ENCODE results near the gene FAM193A. TPM values are rescaled to one million over a fixed set of nuclear protein-coding genes. Genes with fewer than 3 reads are reported as not detected.
A peak's percentile ranks its signal among the peaks of the same experiment; 100 is the strongest.
"Not testable (repeated sequence)": the region's sequence is repeated elsewhere in the genome, so short reads cannot be mapped to it uniquely, and the experiment has no call there.

Gene FAM193A
- total RNA-seq, 1 donor from 2014 or later, result 14.5 TPM

GRCh38 chr4:2512396-2513135 lies 23.9 kb upstream of the FAM193A start:
- ATAC-seq (ENCODE audit: poor library complexity), result no peak
- no peak for DNase-seq
- intact Hi-C loops (cut with DNase I), result no loop called here

GRCh38 chr4:2514193-2514592 lies 22.3 kb upstream of the FAM193A start:
- ATAC-seq (ENCODE audit: poor library complexity); intact Hi-C loops (cut with DNase I); DNase-seq: not testable (repeated sequence)

DNA sequence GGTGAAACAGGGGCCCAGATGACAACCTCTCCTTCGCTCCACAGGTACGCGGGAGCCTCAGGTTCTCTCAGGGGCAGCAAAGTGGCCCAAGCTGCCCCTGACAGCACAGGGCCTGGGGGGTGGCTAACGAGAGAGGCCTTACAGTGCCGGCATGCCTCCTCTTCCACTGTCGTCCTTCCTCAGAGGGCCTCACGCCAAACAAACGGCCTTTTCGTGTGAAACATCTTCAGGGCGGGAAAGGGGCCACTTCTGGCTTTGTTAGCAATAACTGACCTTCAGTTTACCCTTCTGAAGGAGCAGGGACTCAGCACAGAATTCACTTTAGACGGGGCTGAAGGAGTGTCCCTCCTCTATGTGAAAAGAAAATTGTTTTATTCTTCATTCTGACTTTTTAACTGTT lies 21.5 kb upstream of the FAM193A start:
- ATAC-seq (ENCODE audit: poor library complexity); DNase-seq; intact Hi-C loops (cut with DNase I): not testable (repeated sequence)

GRCh38 chr4:2515830-2516550 lies 20.5 kb upstream of the FAM193A start:
- intact Hi-C loops (cut with DNase I), result no loop called here
- ATAC-seq (ENCODE audit: poor library complexity) (peak; percentile 88), DNase-seq (peak; percentile 68)

DNA sequence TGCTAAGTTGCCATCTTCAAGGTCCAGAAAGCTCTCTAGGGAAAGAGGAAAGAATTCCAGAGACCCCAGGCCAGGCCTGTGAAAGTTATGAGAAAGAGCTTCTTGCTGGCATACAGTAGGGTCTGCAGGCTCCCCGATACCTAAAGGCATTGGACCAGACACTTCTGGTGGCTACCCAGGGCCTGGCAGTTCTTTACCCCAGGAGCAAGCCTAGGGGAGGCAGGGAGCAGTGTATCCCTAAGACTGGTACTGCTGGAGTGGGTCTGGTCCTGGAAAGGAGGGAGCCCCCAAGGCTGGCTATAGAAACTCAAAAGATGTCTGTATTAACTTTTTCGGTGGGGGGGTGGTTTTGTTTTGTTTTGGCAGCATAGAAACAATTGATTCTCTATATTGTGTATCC lies 19.8 kb upstream of the FAM193A start:
- intact Hi-C loops (cut with DNase I), result no loop called here
- ATAC-seq (ENCODE audit: poor library complexity), result no peak
- DNase-seq, result no peak

GRCh38 chr4:2526559-2526958 lies 9.9 kb upstream of the FAM193A start:
- no peak for DNase-seq
- intact Hi-C loops (cut with DNase I), result no loop called here
- ATAC-seq (ENCODE audit: poor library complexity), result no peak

GRCh38 chr4:2534904-2535375 lies 1.5 kb upstream of the FAM193A start:
- ATAC-seq (ENCODE audit: poor library complexity) (no peak), DNase-seq (no peak)
- intact Hi-C loops (cut with DNase I), result no loop called here

GRCh38 chr4:2535376-2536192 lies 863 bp upstream of the FAM193A start:
- intact Hi-C loops (cut with DNase I), result no loop called here
- DNase-seq (peak; percentile 68), ATAC-seq (ENCODE audit: poor library complexity) (peak; percentile 22)

DNA sequence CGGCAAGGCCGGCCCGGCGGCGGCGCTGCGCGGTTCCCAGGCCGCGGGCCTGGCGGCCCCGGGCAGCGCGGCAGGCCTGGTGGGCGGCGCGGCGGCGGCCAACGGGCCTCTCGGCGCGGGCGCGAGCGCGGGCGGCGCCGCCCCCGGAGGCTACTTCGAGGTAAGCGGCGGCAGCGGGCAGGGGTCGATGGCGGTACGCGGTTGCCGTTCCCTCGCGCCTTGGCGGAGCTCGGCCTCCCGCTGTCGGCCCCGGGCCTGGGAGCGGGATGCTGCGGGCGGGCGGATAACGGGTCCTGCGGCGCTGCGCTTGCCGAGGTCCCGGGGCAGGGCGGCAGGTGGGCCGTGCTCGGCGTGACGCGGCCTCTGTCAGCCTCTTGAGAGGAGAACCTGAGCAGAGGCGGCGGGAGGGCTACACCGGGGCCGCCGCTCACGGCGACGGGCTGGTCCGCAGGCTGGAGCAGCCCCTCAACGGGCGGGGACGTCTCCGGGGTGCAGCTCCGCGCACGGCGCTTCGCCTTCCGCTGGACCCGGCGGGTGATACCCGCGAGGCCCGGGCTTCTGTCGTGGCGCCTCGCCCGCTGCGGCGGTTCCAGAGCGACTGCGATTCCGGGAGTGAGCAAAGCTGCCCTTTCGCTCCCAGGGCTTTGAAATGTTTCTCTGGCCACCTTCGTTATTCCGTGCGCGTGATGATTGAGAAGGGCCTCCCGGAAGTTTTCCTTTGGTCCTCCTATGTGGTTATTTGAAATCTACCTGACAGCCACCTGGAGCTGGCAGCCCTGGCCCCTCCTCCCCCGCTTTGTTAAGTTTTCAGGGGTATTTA lies 774 bp downstream of the FAM193A start:
- peak; percentile 0 for ATAC-seq (ENCODE audit: poor library complexity)
- DNase-seq, result peak; percentile 64
- intact Hi-C loops (cut with DNase I), result no loop called here

GRCh38 chr4:2543580-2544191 lies 7.2 kb downstream of the FAM193A start:
- ATAC-seq (ENCODE audit: poor library complexity); intact Hi-C loops (cut with DNase I); DNase-seq: not testable (repeated sequence)

DNA sequence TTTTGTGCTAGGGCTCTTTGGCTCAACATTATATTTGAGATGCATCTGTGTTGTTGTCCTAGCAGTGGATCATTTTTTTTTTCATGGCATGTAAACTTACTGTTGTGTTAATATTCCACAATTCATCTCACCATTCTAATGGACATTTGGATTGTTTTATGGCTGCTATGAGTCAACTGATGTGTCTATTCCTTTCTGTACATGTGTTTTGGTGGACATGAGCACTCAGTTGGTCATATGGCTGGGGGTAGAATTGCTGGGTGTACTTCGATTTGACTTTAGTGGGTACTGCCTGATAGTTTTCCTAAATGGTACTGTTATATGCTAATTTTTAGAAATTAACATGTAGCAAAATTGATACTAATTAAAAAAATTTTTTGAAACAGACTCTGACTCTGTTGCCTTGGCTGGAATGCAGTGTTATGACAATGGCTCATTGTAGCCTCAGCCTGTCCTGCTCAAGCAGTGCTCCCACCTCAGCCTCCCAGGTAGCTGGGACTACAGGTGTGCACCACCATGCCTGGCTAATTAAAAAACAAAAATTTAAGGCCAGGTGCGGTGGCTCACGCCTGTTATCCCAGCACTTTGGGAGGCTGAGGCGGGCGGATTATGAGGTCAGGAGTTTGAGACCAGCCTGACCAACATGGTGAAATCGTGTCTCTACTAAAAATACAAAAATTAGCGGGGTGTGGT lies 9.0 kb downstream of the FAM193A start:
- DNase-seq (no peak), ATAC-seq (ENCODE audit: poor library complexity) (no peak)
- intact Hi-C loops (cut with DNase I), result no loop called here

- no peak for DNase-seq
- no peak for ATAC-seq (ENCODE audit: poor library complexity)
- intact Hi-C loops (cut with DNase I), result no loop called here
Observed at GRCh38 chr4:2546286-2546823, 9.9 kb downstream of the FAM193A start.

- intact Hi-C loops (cut with DNase I); ATAC-seq (ENCODE audit: poor library complexity): not testable (repeated sequence)
- peak; percentile 15 for DNase-seq
Observed at GRCh38 chr4:2546961-2547691, 10.7 kb downstream of the FAM193A start.

DNA sequence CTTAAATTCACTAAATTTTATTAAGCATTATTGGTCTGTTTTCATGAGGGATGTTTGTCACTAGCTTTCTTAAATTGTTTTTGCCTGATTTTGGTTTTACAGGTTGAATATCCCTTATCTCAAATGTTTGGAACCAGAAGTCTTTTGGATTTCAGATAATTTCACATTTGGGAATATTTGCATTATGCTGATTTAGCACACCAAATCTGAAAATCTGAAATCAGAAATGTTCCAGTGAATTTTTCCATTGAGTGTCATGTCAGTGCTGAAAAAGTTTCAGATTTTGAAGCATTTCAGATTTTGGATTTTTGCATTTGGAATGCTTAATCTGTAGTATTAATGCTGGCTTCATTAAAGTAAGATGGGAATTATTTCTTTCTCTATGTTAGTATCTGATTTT lies 14.7 kb downstream of the FAM193A start:
- ATAC-seq (ENCODE audit: poor library complexity) (no peak), DNase-seq (no peak)
- intact Hi-C loops (cut with DNase I), result no loop called here

- DNase-seq (no peak), ATAC-seq (ENCODE audit: poor library complexity) (no peak)
- intact Hi-C loops (cut with DNase I), result no loop called here
Observed at GRCh38 chr4:2552806-2553205, 16.4 kb downstream of the FAM193A start.

GRCh38 chr4:2558301-2558700 lies 21.9 kb downstream of the FAM193A start:
- intact Hi-C loops (cut with DNase I), result no loop called here
- ATAC-seq (ENCODE audit: poor library complexity) (no peak), DNase-seq (no peak)

DNA sequence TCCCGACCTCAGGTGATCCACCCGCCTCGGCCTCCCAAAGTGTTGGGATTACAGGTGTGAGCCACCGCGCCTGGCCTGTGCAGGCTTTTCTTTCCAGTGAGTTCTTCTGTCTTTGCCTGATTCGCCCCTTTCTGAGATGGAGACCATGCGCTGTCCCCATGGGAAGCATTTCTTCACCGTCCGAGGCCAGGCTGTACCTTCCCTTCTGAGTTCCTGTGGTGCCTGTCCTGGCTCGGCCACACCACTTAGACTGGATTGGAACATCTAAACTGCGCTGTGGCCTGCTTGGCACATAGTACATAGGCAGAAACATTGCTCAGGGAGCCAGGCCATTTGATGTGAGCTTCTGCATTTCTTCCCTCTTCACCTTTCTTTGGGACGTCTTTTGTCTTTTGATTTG lies 23.7 kb downstream of the FAM193A start:
- intact Hi-C loops (cut with DNase I), result no loop called here
- peak; percentile 55 for ATAC-seq (ENCODE audit: poor library complexity)
- no peak for DNase-seq

All from Right ventricle myocardium superior (tissue), 1 donor.